CD14-positive monocyte (primary cell): ENCODE measurements around the gene MACROD2. TPM values are rescaled to one million over a fixed set of nuclear protein-coding genes. Genes with fewer than 3 reads are reported as not detected.

Experiments used
- DNase-seq, 3 donors: peaks; one replicate each; pipeline ENCODE4 v3.0.0-alpha.2; 2011 to 2022
- H2AFZ ChIP-seq: 2 replicates; pipeline ENCODE4 v1.6.0; 2012; ENCODE audit warnings: mild to moderate bottlenecking, low read depth, low read length, inconsistent platforms; ENCODE audit not compliant: insufficient read depth, poor library complexity, severe bottlenecking
- H3K27ac ChIP-seq, 2 donors: 1 replicate in 1 of 2; 2 replicates in 1 of 2; pipeline ENCODE4 v1.5.1; 2012 to 2013; ENCODE audit warnings: low read length in 2 of 2, control low read depth in 1 of 2, inconsistent platforms in 1 of 2, low read depth in 1 of 2, mild to moderate bottlenecking in 1 of 2
- H3K27me3 ChIP-seq, 2 donors: one replicate each; pipeline versions ENCODE4 v1.6.0 to v1.6.1; 2011 to 2013; ENCODE audit warnings: low read length in 2 of 2; ENCODE audit not compliant: control insufficient read depth in 2 of 2, insufficient read depth in 2 of 2
- H3K36me3 ChIP-seq, 2 donors: replicated peaks in 1 of 2; 1 replicate in 1 of 2; 2 replicates in 1 of 2; pipeline versions ENCODE4 v1.5.1 to v1.6.1; 2012 to 2013; ENCODE audit warnings: low read length in 2 of 2, control low read depth in 1 of 2, inconsistent platforms in 1 of 2, mild to moderate bottlenecking in 1 of 2; ENCODE audit not compliant: insufficient read depth in 2 of 2, control insufficient read depth in 1 of 2
- H3K4me1 ChIP-seq, 2 donors: 1 replicate in 1 of 2; 2 replicates in 1 of 2; pipeline versions ENCODE4 v1.5.1 to v1.6.1; 2012 to 2013; ENCODE audit warnings: low read length in 2 of 2, control low read depth in 1 of 2, inconsistent platforms in 1 of 2, mild to moderate bottlenecking in 1 of 2, moderate library complexity in 1 of 2; ENCODE audit not compliant: insufficient read depth in 2 of 2, control insufficient read depth in 1 of 2
- H3K4me2 ChIP-seq: replicated peaks from 2 replicates; pipeline ENCODE3; 2012; ENCODE audit warnings: low read length, moderate library complexity, mild to moderate bottlenecking; ENCODE audit not compliant: poor library complexity, severe bottlenecking; ENCODE audit errors: extremely low read depth
- H3K4me3 ChIP-seq, 3 experiments: fragments of 200-600 bp in 1 of 3; sonication (generic) in 1 of 3; replicated peaks in 1 of 3; 1 replicate in 2 of 3; 2 replicates in 1 of 3; pipeline ENCODE4 v1.5.1; 2011 to 2013; ENCODE audit warnings: low read length in 3 of 3, mild to moderate bottlenecking in 3 of 3, control low read depth in 2 of 3, low read depth in 2 of 3, inconsistent platforms in 1 of 3, moderate library complexity in 1 of 3
- H3K79me2 ChIP-seq: 2 replicates; pipeline ENCODE4 v1.6.0; 2012; ENCODE audit warnings: mild to moderate bottlenecking, control low read depth, inconsistent platforms, low read length, moderate library complexity; ENCODE audit not compliant: insufficient read depth
- H3K9ac ChIP-seq: 2 replicates; pipeline ENCODE4 v1.6.0; 2017; ENCODE audit warnings: low read length, mild to moderate bottlenecking; ENCODE audit not compliant: insufficient read depth, poor library complexity, severe bottlenecking
- H3K9me3 ChIP-seq, 2 donors: replicated peaks in 1 of 2; 1 replicate in 1 of 2; 2 replicates in 1 of 2; pipeline versions ENCODE4 v1.5.1 to v1.6.1; 2012 to 2013; ENCODE audit warnings: low read length in 2 of 2, control low read depth in 1 of 2; ENCODE audit not compliant: control insufficient read depth in 1 of 2, insufficient read depth in 1 of 2
- H4K20me1 ChIP-seq: 2 replicates; pipeline ENCODE4 v1.6.0; 2012; ENCODE audit warnings: mild to moderate bottlenecking, low read length, control low read depth, moderate library complexity; ENCODE audit not compliant: insufficient read depth
- H3K27ac Mint-ChIP-seq, 7 donors: one replicate each; pipeline ENCODE4 v1.8.0; 2020; ENCODE audit warnings: mild to moderate bottlenecking in 7 of 7, mixed read lengths in 7 of 7, moderate library complexity in 6 of 7, inconsistent platforms in 2 of 7
- H3K27me3 Mint-ChIP-seq, 3 donors: one replicate each; pipeline ENCODE4 v1.8.0; 2021 to 2022; ENCODE audit warnings: low read depth in 3 of 3, mild to moderate bottlenecking in 3 of 3, mixed read lengths in 3 of 3, moderate library complexity in 3 of 3, inconsistent platforms in 1 of 3
- H3K36me3 Mint-ChIP-seq, 2 donors: one replicate each; pipeline ENCODE4 v1.8.0; 2020; ENCODE audit warnings: mixed read lengths in 2 of 2, inconsistent platforms in 1 of 2, mild to moderate bottlenecking in 1 of 2
- H3K4me1 Mint-ChIP-seq: one replicate; pipeline ENCODE4 v1.8.0; 2020; ENCODE audit warnings: mild to moderate bottlenecking, mixed read lengths
- H3K4me3 Mint-ChIP-seq, 2 donors: one replicate each; pipeline ENCODE4 v1.8.0; 2020; ENCODE audit warnings: mild to moderate bottlenecking in 2 of 2, mixed read lengths in 2 of 2, moderate library complexity in 1 of 2
- H3K9me3 Mint-ChIP-seq, 7 donors: one replicate each; pipeline ENCODE4 v1.8.0; 2020 to 2022; ENCODE audit warnings: mixed read lengths in 7 of 7, mild to moderate bottlenecking in 6 of 7, moderate library complexity in 6 of 7, inconsistent platforms in 2 of 7
- WGBS: methylation state at CpG from one replicate; pipeline ENCODE4 v1.1.5; 2013; ENCODE audit warnings: missing lambda C conversion rate; ENCODE audit not compliant: insufficient coverage; 5-methylcytosine and 5-hydroxymethylcytosine counted together
- intact Hi-C, 2 donors: fragments of 100-400 bp; cut with micrococcal nuclease; formaldehyde crosslinking; loops; one replicate each; pipeline versions ENCODE4 v1.15.0 to v1.15.1; 2023
- polyA plus RNA-seq, 3 donors: library from polyadenylated mRNA; depleted of rRNA in 1 of 3; unstranded in 2 of 3; stranded (reverse) in 1 of 3; fragments of 300-500 nt in 2 of 3; fragments of >200 nt in 1 of 3; fragmentation: Illumina TruSeq in 2 of 3; gene quantifications; 1 replicate in 2 of 3; 2 replicates in 1 of 3; pipeline ENCODE4 v1.2.3, GENCODE V29; 2012 to 2021
- TF ChIP-seq, protein P1 (sequence below): fragments of 200-600 bp; IDR thresholded peaks from one replicate; pipeline ENCODE4 v1.8.0; 2022; ENCODE audit warnings: antibody characterized with exemption, mild to moderate bottlenecking

Gene MACROD2
- polyA plus RNA-seq, 3 donors: 0.23 TPM; not detected in 2

DNA sequence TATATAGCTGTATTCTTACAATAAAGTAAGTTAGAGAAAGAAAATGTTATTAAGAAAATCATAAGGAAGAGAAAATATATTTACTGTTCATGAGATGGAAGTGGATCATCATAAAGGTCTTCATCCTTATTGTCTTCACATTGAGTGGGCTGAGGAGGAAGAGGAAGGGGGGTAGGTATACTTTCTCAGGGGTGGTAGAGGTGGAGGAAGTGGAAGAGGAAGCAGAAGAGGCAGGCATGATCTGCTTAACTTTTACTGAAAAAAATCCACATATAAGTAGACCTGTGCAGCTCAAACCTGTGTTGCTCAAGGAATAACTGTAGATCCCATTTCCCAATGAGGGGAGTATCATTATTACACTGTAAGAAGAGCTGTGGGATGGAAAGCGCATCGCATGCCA lies 1863.7 kb downstream of the MACROD2 start:
- H3K27ac ChIP-seq: no peak overlapping the region
- no peaks in the 10 kb centered on the region for H4K20me1 ChIP-seq
- no peak overlapping the region for H3K4me2 ChIP-seq
- H3K9me3 Mint-ChIP-seq: peaks cover 0 to 14% (median 2%) of the 10 kb centered on the region in 7 donors
- H3K36me3 Mint-ChIP-seq: no peaks in the 10 kb centered on the region
- no peaks in the 10 kb centered on the region for H3K4me1 Mint-ChIP-seq
- H3K4me3 Mint-ChIP-seq: no peak overlapping the region
- no peaks in the 10 kb centered on the region for H3K9me3 ChIP-seq
- TF ChIP-seq, protein P1, sequence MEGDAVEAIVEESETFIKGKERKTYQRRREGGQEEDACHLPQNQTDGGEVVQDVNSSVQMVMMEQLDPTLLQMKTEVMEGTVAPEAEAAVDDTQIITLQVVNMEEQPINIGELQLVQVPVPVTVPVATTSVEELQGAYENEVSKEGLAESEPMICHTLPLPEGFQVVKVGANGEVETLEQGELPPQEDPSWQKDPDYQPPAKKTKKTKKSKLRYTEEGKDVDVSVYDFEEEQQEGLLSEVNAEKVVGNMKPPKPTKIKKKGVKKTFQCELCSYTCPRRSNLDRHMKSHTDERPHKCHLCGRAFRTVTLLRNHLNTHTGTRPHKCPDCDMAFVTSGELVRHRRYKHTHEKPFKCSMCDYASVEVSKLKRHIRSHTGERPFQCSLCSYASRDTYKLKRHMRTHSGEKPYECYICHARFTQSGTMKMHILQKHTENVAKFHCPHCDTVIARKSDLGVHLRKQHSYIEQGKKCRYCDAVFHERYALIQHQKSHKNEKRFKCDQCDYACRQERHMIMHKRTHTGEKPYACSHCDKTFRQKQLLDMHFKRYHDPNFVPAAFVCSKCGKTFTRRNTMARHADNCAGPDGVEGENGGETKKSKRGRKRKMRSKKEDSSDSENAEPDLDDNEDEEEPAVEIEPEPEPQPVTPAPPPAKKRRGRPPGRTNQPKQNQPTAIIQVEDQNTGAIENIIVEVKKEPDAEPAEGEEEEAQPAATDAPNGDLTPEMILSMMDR: no peak
- WGBS: no CpG with 5 or more reads among the region's 2 CpGs
- H3K9ac ChIP-seq: no peak overlapping the region
- H3K27me3 ChIP-seq: no peaks in the 10 kb centered on the region
- no peaks in the 10 kb centered on the region for H3K4me1 ChIP-seq
- no peak for DNase-seq
- H3K27ac Mint-ChIP-seq: no peak overlapping the region
- H3K79me2 ChIP-seq: no peaks in the 10 kb centered on the region
- H2AFZ ChIP-seq: no peak overlapping the region
- H3K4me3 ChIP-seq: no peak overlapping the region
- H3K36me3 ChIP-seq: no peaks in the 10 kb centered on the region
- H3K27me3 Mint-ChIP-seq: no peaks in the 10 kb centered on the region
- intact Hi-C loops: no loop called here

DNA sequence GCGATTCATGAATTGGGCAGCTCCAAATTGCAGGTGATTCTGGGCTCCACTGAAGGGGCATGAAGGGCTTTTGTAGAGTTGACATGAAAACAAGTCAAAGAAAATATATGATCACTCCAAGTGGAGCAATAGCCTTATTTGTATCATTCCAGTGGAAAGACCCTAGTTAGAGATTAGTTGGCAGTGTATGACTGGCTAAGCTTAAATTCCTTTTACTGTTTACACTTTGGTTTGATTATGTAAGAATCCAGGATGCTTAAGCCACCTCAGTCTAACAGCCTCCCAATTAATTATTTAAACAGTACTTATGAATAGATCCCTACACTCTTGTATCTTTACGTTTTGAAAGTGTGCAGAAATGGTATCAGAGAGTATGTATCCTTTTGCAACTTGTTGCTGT lies 1865.5 kb downstream of the MACROD2 start:
- intact Hi-C loops: no loop called here
- Histone ChIP-seq H3K27ac (no peak overlapping the region), H2AFZ (no peak overlapping the region), H3K4me2 (no peak overlapping the region), H3K4me1 (no peaks in the 10 kb centered on the region), H3K9me3 (no peaks in the 10 kb centered on the region), H3K27me3 (no peaks in the 10 kb centered on the region), H3K36me3 (no peaks in the 10 kb centered on the region), H3K79me2 (no peaks in the 10 kb centered on the region), H4K20me1 (no peaks in the 10 kb centered on the region), H3K4me3 (no peak overlapping the region), H3K9ac (no peak overlapping the region)
- Mint-ChIP-seq H3K36me3 (no peaks in the 10 kb centered on the region), H3K4me1 (no peaks in the 10 kb centered on the region), H3K27ac (no peak overlapping the region), H3K9me3 (peaks cover 0 to 14% (median 2%) of the 10 kb centered on the region in 7 donors), H3K4me3 (no peak overlapping the region), H3K27me3 (no peaks in the 10 kb centered on the region)
- DNase-seq: no peak
- TF ChIP-seq, protein P1: no peak
- WGBS: 83% methylated on average over 1 of the region's 2 CpGs
